Neural cell (in vitro differentiated cells): ENCODE results near the gene RAD51B. TPM values are rescaled to one million over a fixed set of nuclear protein-coding genes. Genes with fewer than 3 reads are reported as not detected.

Experiments
- H2AFZ ChIP-seq: fragments of 200-600, 300-800 bp; sonication (generic), shearing (Covaris generic); 2 replicates; pipeline ENCODE4 v1.6.0; 2014; ENCODE audit warnings: low read depth, mild to moderate bottlenecking, antibody characterized with exemption, low read length, moderate library complexity
- H3F3A ChIP-seq: fragments of 200-600 bp; shearing (Covaris generic); 2 replicates; pipeline ENCODE4 v1.6.1; 2016; ENCODE audit warnings: mild to moderate bottlenecking, moderate library complexity, mixed read lengths, antibody characterized with exemption, low read length; ENCODE audit not compliant: insufficient read depth, poor library complexity, severe bottlenecking
- H3K27ac ChIP-seq: fragments of 200-600, 300-800 bp; sonication (generic), shearing (Covaris generic); 2 replicates; pipeline ENCODE4 v1.5.1; 2014; ENCODE audit warnings: mild to moderate bottlenecking, low read length, moderate library complexity
- H3K27me3 ChIP-seq: fragments of 300-800, 200-600 bp; sonication (generic), shearing (Covaris generic); 2 replicates; pipeline ENCODE4 v1.6.0; 2014; ENCODE audit warnings: mild to moderate bottlenecking, low read depth, low read length, moderate library complexity; ENCODE audit not compliant: insufficient read depth
- H3K36me3 ChIP-seq: fragments of 300-800, 200-600 bp; sonication (generic), shearing (Covaris generic); 2 replicates; pipeline ENCODE4 v1.5.1; 2014; ENCODE audit warnings: mild to moderate bottlenecking, antibody characterized with exemption, low read length, moderate library complexity; ENCODE audit not compliant: insufficient read depth
- H3K4me2 ChIP-seq: fragments of 300-800, 200-600 bp; sonication (generic), shearing (Covaris generic); 2 replicates; pipeline ENCODE4 v1.6.0; 2014; ENCODE audit warnings: mild to moderate bottlenecking, low read length
- H3K4me3 ChIP-seq: fragments of 300-800, 200-600 bp; sonication (generic), shearing (Covaris generic); 2 replicates; pipeline ENCODE4 v1.5.1; 2014; ENCODE audit warnings: mild to moderate bottlenecking, low read length, moderate library complexity
- H3K79me2 ChIP-seq: fragments of 200-600 bp; shearing (Covaris generic); replicated peaks from 2 replicates; pipeline ENCODE4 v1.6.0; 2014; ENCODE audit warnings: mild to moderate bottlenecking, low read length, moderate library complexity; ENCODE audit not compliant: insufficient read depth
- H3K9ac ChIP-seq: fragments of 300-800, 200-600 bp; sonication (generic), shearing (Covaris generic); 2 replicates; pipeline ENCODE4 v1.6.1; 2016; ENCODE audit warnings: mild to moderate bottlenecking, low read length, mixed read lengths
- H3K9me2 ChIP-seq: fragments of 200-600 bp; shearing (Covaris generic); 2 replicates; pipeline ENCODE4 v1.6.1; 2016; ENCODE audit warnings: mild to moderate bottlenecking, low read length, mixed read lengths; ENCODE audit not compliant: insufficient read depth
- H3K9me3 ChIP-seq: fragments of 200-600, 300-800 bp; sonication (generic), shearing (Covaris generic); 2 replicates; pipeline ENCODE4 v1.6.1; 2016; ENCODE audit warnings: mild to moderate bottlenecking, mixed run types, low read length, moderate library complexity, mixed read lengths
- H4K20me1 ChIP-seq: fragments of 200-600 bp; shearing (Covaris generic); 2 replicates; pipeline ENCODE4 v1.6.1; 2016; ENCODE audit warnings: mild to moderate bottlenecking, mixed run types; ENCODE audit not compliant: insufficient read depth
- CTCF ChIP-seq: fragments of 450-650 bp; IDR thresholded peaks from 2 replicates; pipeline ENCODE4 v1.5.1; 2014; ENCODE audit warnings: antibody characterized with exemption, mild to moderate bottlenecking, moderate library complexity; ENCODE audit not compliant: poor library complexity, severe bottlenecking
- EP300 ChIP-seq: fragments of 450-650 bp; conservative IDR thresholded peaks from 2 replicates; pipeline ENCODE4 v1.6.1; 2014; ENCODE audit warnings: antibody characterized with exemption, mild to moderate bottlenecking, moderate library complexity; ENCODE audit not compliant: poor library complexity, severe bottlenecking
- EZH2 ChIP-seq: fragments of 200-600, 300-800 bp; shearing (Covaris generic), sonication (generic); IDR thresholded peaks from 2 replicates; pipeline ENCODE4 v1.6.1; 2014; ENCODE audit warnings: antibody characterized with exemption, low read length, borderline replicate concordance, mild to moderate bottlenecking; ENCODE audit not compliant: insufficient read depth, poor library complexity, severe bottlenecking
- MXI1 ChIP-seq: fragments of 450-650 bp; conservative IDR thresholded peaks from 2 replicates; pipeline ENCODE4 v1.6.1; 2014; ENCODE audit warnings: antibody characterized with exemption, mild to moderate bottlenecking; ENCODE audit not compliant: poor library complexity, severe bottlenecking
- POLR2AphosphoS5 ChIP-seq: IDR thresholded peaks from 2 replicates; pipeline ENCODE4 v1.6.1; 2012
- RAD21 ChIP-seq: fragments of 450-650 bp; conservative IDR thresholded peaks from 2 replicates; pipeline ENCODE4 v1.6.1; 2014; ENCODE audit warnings: antibody characterized with exemption, mild to moderate bottlenecking, moderate library complexity
- REST ChIP-seq: IDR thresholded peaks from 2 replicates; pipeline ENCODE4 v1.6.1; 2012; ENCODE audit warnings: borderline replicate concordance
- SMC3 ChIP-seq: fragments of 450-650 bp; conservative IDR thresholded peaks from 2 replicates; pipeline ENCODE4 v1.6.1; 2014; ENCODE audit warnings: antibody characterized with exemption, mild to moderate bottlenecking, moderate library complexity; ENCODE audit not compliant: poor library complexity
- TAF1 ChIP-seq: IDR thresholded peaks from 2 replicates; pipeline ENCODE4 v1.6.1; 2012; ENCODE audit warnings: low read depth
- polyA plus RNA-seq: library from polyadenylated mRNA; depleted of rRNA; stranded (reverse); fragments of >200 nt; gene quantifications from 2 replicates; pipeline ENCODE4 v1.2.3, GENCODE V29; 2014

RAD51B gene
- polyA plus RNA-seq, 1 donor from 2014 or later: 3.1 TPM

- no peak overlapping the region for H2AFZ ChIP-seq
- no peak overlapping the region for H3K9ac ChIP-seq
- H3K27ac ChIP-seq: no peak overlapping the region
- TF ChIP-seq MXI1: no peak
- no peak for TF ChIP-seq EZH2
- no peak for TF ChIP-seq RAD21
- no peak for TF ChIP-seq SMC3
- TF ChIP-seq EP300: no peak
- TF ChIP-seq CTCF: no peak
- no peak for TF ChIP-seq POLR2AphosphoS5
- TF ChIP-seq TAF1: no peak
- no peak for TF ChIP-seq REST
- no peak overlapping the region for H3K4me2 ChIP-seq
- no peaks in the 10 kb centered on the region for H3F3A ChIP-seq
- no peaks in the 10 kb centered on the region for H3K36me3 ChIP-seq
- no peaks in the 10 kb centered on the region for H4K20me1 ChIP-seq
- no peaks in the 10 kb centered on the region for H3K9me3 ChIP-seq
- H3K79me2 ChIP-seq: no peaks in the 10 kb centered on the region
- H3K4me3 ChIP-seq: no peak overlapping the region
- H3K9me2 ChIP-seq: no peaks in the 10 kb centered on the region
- no peaks in the 10 kb centered on the region for H3K27me3 ChIP-seq
Observed at GRCh38 chr14:68518761-68519670, 699.4 kb downstream of the RAD51B start.

- Histone ChIP-seq H2AFZ (no peak overlapping the region), H3K36me3 (no peaks in the 10 kb centered on the region), H3K9me3 (no peaks in the 10 kb centered on the region), H3K9me2 (no peaks in the 10 kb centered on the region), H3K27ac (no peak overlapping the region), H3K9ac (no peak overlapping the region), H3K27me3 (no peaks in the 10 kb centered on the region), H4K20me1 (no peaks in the 10 kb centered on the region), H3K4me3 (no peak overlapping the region), H3K4me2 (no peak overlapping the region), H3F3A (no peaks in the 10 kb centered on the region), H3K79me2 (no peaks in the 10 kb centered on the region)
- TF ChIP-seq REST: no peak
- no peak for TF ChIP-seq SMC3
- TF ChIP-seq POLR2AphosphoS5: no peak
- TF ChIP-seq EZH2: no peak
Observed at GRCh38 chr14:68519671-68520187, 700.1 kb downstream of the RAD51B start.
